ENCODE results near the gene PIK3C3. TPM values are rescaled to one million over a fixed set of nuclear protein-coding genes. Genes with fewer than 3 reads are reported as not detected.

PIK3C3 gene
- total and polyA plus RNA-seq, 2 experiments from 2014 or later = 24.9 to 54.7 TPM

GRCh38 chr18:42025974-42026625, 71.1 kb downstream of the PIK3C3 start:
- H2AFZ ChIP-seq = no peak overlapping the region
- no peaks in the 10 kb centered on the region for H3K9me2 ChIP-seq (replicated peaks; ENCODE audit: insufficient read depth)
- WGBS (ENCODE audit: low lambda C conversion rate, missing lambda C conversion rate) = 96% methylated on average over 5 of the region's 5 CpGs
- no peaks in the 10 kb centered on the region for H3K9me3 ChIP-seq (ENCODE audit: low read depth)
- no peaks in the 10 kb centered on the region for H3K4me1 ChIP-seq (ENCODE audit: insufficient read depth)
- H3K27ac ChIP-seq = no peak overlapping the region
- H3K4me2 ChIP-seq = no peak overlapping the region
- H3K27me3 ChIP-seq = no peaks in the 10 kb centered on the region
- H3K79me2 ChIP-seq = no peaks in the 10 kb centered on the region
- H3K36me3 ChIP-seq (replicated peaks; ENCODE audit: insufficient read depth, low read depth) = no peaks in the 10 kb centered on the region
- H4K20me1 ChIP-seq (ENCODE audit: insufficient read depth, poor library complexity, severe bottlenecking) = no peaks in the 10 kb centered on the region
- no peak overlapping the region for H3K4me3 ChIP-seq
- DNase-seq (ENCODE audit: low spot score) = no peak
- TF ChIP-seq EZH2 (IDR thresholded peaks at IDR 0.05; ENCODE audit: borderline replicate concordance) = no peak
- TF ChIP-seq EZH2phosphoT487 (IDR thresholded peaks at IDR 0.05; ENCODE audit: low read depth, severe bottlenecking, unreplicated experiment) = no peak
- TF ChIP-seq CTCF (IDR thresholded peaks at IDR 0.05; ENCODE audit: poor library complexity) = no peak

DNA sequence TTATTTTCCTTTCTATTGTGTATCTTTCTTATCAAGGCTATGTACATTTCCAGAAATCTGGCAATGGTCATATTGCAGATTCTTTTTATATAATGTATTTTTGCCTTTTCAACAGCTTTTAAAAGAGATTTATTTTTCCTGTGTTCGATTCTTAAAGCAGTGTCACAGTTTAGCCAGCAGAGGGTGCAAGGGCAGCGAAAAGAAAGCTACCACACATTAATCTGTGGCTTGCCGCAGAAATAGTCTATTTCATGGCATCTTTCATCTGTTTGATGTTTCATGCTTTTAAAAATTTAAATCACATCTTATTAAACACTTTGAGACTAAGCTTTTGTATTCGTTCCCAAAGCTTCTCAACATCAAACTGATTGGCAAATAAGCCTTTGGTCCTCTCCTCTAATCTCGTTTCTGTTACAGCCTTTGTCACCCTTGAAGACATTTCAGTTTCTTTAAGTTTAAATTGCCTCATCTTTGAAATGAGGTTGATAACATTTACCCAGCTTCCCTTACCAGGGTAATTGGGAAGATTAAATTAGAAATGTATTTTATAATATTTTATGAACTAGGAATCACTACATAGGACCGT, 73.3 kb downstream of the PIK3C3 start:
- Histone ChIP-seq H3K27me3 (no peaks in the 10 kb centered on the region), H3K9me2 (replicated peaks; ENCODE audit: insufficient read depth) (no peaks in the 10 kb centered on the region), H3K27ac (no peak overlapping the region), H3K9me3 (ENCODE audit: low read depth) (no peaks in the 10 kb centered on the region), H2AFZ (no peak overlapping the region), H3K4me3 (no peak overlapping the region), H3K79me2 (no peaks in the 10 kb centered on the region), H4K20me1 (ENCODE audit: insufficient read depth, poor library complexity, severe bottlenecking) (no peaks in the 10 kb centered on the region), H3K4me2 (peak overlapping the region; percentile 6), H3K4me1 (ENCODE audit: insufficient read depth) (no peaks in the 10 kb centered on the region), H3K36me3 (replicated peaks; ENCODE audit: insufficient read depth, low read depth) (no peaks in the 10 kb centered on the region)
- DNase-seq (ENCODE audit: low spot score) = peak; percentile 54
- 41% methylated on average over 6 of the region's 6 CpGs for WGBS (ENCODE audit: low lambda C conversion rate, missing lambda C conversion rate)
- TF ChIP-seq EZH2 (IDR thresholded peaks at IDR 0.05; ENCODE audit: borderline replicate concordance) (no peak), CTCF (IDR thresholded peaks at IDR 0.05; ENCODE audit: poor library complexity) (peak; percentile 78)

GRCh38 chr18:42029092-42029491, 74.1 kb downstream of the PIK3C3 start:
- H3K27ac ChIP-seq = no peak overlapping the region

More at GRCh38 chr18:42029092-42029491, 74.1 kb downstream of the PIK3C3 start:
- no peaks in the 10 kb centered on the region for H3K36me3 ChIP-seq (replicated peaks; ENCODE audit: insufficient read depth, low read depth)
- H3K9me2 ChIP-seq (replicated peaks; ENCODE audit: insufficient read depth) = no peaks in the 10 kb centered on the region
- H3K4me1 ChIP-seq (ENCODE audit: insufficient read depth) = no peaks in the 10 kb centered on the region
- 76% methylated on average over 7 of the region's 7 CpGs for WGBS (ENCODE audit: low lambda C conversion rate, missing lambda C conversion rate)
- H4K20me1 ChIP-seq (ENCODE audit: insufficient read depth, poor library complexity, severe bottlenecking) = no peaks in the 10 kb centered on the region
- DNase-seq (ENCODE audit: low spot score) = no peak
- no peaks in the 10 kb centered on the region for H3K79me2 ChIP-seq
- H2AFZ ChIP-seq = no peak overlapping the region
- no peaks in the 10 kb centered on the region for H3K27me3 ChIP-seq
- TF ChIP-seq CTCF (IDR thresholded peaks at IDR 0.05; ENCODE audit: poor library complexity) (no peak), EZH2 (IDR thresholded peaks at IDR 0.05; ENCODE audit: borderline replicate concordance) (no peak), EZH2phosphoT487 (IDR thresholded peaks at IDR 0.05; ENCODE audit: low read depth, severe bottlenecking, unreplicated experiment) (no peak)
- no peaks in the 10 kb centered on the region for H3K9me3 ChIP-seq (ENCODE audit: low read depth)
- no peak overlapping the region for H3K4me3 ChIP-seq
- peak overlapping the region; percentile 6 for H3K4me2 ChIP-seq
